Sigmoid colon (tissue), 4 donors: ENCODE data around the gene ZXDC.

Experiments
- CTCF ChIP-seq, 4 experiments: fragments of 450-650 bp in 3 of 4; fragments of 200-600 bp in 1 of 4; IDR thresholded peaks; one replicate each; pipeline ENCODE4 v1.5.1; 2016 to 2019; ENCODE audit warnings: antibody characterized with exemption in 4 of 4, mild to moderate bottlenecking in 3 of 4, moderate library complexity in 2 of 4
- POLR2AphosphoS5 ChIP-seq, 4 donors: sonication (generic); formaldehyde crosslinking; IDR thresholded peaks; one replicate each; pipeline ENCODE4 v1.6.1; 2017; ENCODE audit warnings: antibody characterized with exemption in 4 of 4

GRCh38 chr3:126469479-126469878 lies 6.2 kb downstream of the ZXDC start:
- TF ChIP-seq CTCF (IDR thresholded peaks at IDR 0.05) (no peak), POLR2AphosphoS5 (IDR thresholded peaks at IDR 0.05) (no peak)
